Measurements from ENCODE around the gene RALB. TPM values are rescaled to one million over a fixed set of nuclear protein-coding genes. Genes with fewer than 3 reads are reported as not detected.
"Not testable (repeated sequence)": the region's sequence is repeated elsewhere in the genome, so short reads cannot be mapped to it uniquely, and the experiment has no call there.

The RALB gene
- total RNA-seq, 1 experiment from 2014 or later = 43.7 TPM

- no peak for DNase-seq (ENCODE audit: low spot score)
Measured at GRCh38 chr2:120224735-120225548, 27.7 kb upstream of the RALB start.

GRCh38 chr2:120225549-120226065 lies 27.0 kb upstream of the RALB start:
- DNase-seq (ENCODE audit: low spot score) = no peak

- no peak for DNase-seq (ENCODE audit: low spot score)
Measured at GRCh38 chr2:120226316-120226715, 26.3 kb upstream of the RALB start.

- no peak for DNase-seq (ENCODE audit: low spot score)
Measured at GRCh38 chr2:120227111-120227991, 25.3 kb upstream of the RALB start.

GRCh38 chr2:120228503-120228902 lies 24.1 kb upstream of the RALB start:
- peak; percentile 39 for DNase-seq (ENCODE audit: low spot score)

GRCh38 chr2:120229341-120229740 lies 23.3 kb upstream of the RALB start:
- DNase-seq (ENCODE audit: low spot score) = no peak

GRCh38 chr2:120230515-120231471 lies 21.9 kb upstream of the RALB start:
- peak; percentile 29 for DNase-seq (ENCODE audit: low spot score)

- no peak for DNase-seq (ENCODE audit: low spot score)
Measured at GRCh38 chr2:120231564-120231973, 21.1 kb upstream of the RALB start.

GRCh38 chr2:120231974-120232635 lies 20.5 kb upstream of the RALB start:
- DNase-seq (ENCODE audit: low spot score) = peak; percentile 39

- DNase-seq (ENCODE audit: low spot score) = no peak
Measured at GRCh38 chr2:120233292-120233691, 19.4 kb upstream of the RALB start.

- DNase-seq (ENCODE audit: low spot score) = not testable (repeated sequence)
Measured at GRCh38 chr2:120235158-120235557, 17.5 kb upstream of the RALB start.

- DNase-seq (ENCODE audit: low spot score) = no peak
Measured at GRCh38 chr2:120235681-120236080, 17.0 kb upstream of the RALB start.

GRCh38 chr2:120236316-120236715 lies 16.3 kb upstream of the RALB start:
- no peak for DNase-seq (ENCODE audit: low spot score)

GRCh38 chr2:120236791-120237190 lies 15.9 kb upstream of the RALB start:
- DNase-seq (ENCODE audit: low spot score) = no peak

GRCh38 chr2:120237491-120237902 lies 15.2 kb upstream of the RALB start:
- peak; percentile 81 for DNase-seq (ENCODE audit: low spot score)

GRCh38 chr2:120238728-120239487 lies 13.7 kb upstream of the RALB start:
- peak; percentile 81 for DNase-seq (ENCODE audit: low spot score)

GRCh38 chr2:120239488-120240287 lies 13.0 kb upstream of the RALB start:
- DNase-seq (ENCODE audit: low spot score) = peak; percentile 47

GRCh38 chr2:120240901-120241429 lies 11.7 kb upstream of the RALB start:
- no peak for DNase-seq (ENCODE audit: low spot score)

- DNase-seq (ENCODE audit: low spot score) = no peak
Measured at GRCh38 chr2:120241684-120242083, 11.0 kb upstream of the RALB start.

Data from HT-29 (cell line).